ENCODE measurements around the gene UBE2M.

DNA sequence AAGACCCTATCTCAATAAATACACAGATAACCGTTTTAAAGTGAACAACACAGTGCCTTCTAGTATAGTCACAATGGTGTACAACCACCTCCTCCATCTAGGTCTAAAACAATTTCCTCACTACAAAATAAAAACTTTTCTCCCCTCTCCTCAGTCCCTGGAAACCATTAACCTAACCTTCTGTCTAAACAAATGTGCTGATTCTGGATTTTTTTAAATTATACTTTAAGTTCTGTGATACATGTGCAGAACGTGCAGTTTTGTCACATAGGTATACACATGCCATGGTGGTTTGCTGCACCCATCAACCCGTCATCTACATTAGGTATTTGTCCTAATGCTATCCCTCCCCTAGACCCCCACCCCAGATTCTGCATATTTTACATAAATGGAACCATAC is 29.0 kb downstream of the UBE2M start:
- TF ChIP-seq POLR2A (IDR thresholded peaks at IDR 0.05) = no peak
- TF ChIP-seq CTCF (IDR thresholded peaks at IDR 0.05) = no peak
